Right lobe of liver (tissue), 6 donors: Measurements from ENCODE around the gene NAGPA. TPM values are rescaled to one million over a fixed set of nuclear protein-coding genes. Genes with fewer than 3 reads are reported as not detected.

Experiments
- ATAC-seq, 4 donors: fragments of 200-7000 bp; cut with Tn5 transposase; one replicate each; pipeline ENCODE4 v1.9.1; 2020; ENCODE audit warnings: mild to moderate bottlenecking in 4 of 4, moderate library complexity in 4 of 4
- DNase-seq, 3 donors: peaks; one replicate each; pipeline ENCODE4 v3.0.0-alpha.2; 2020
- H3K27ac ChIP-seq, 3 donors: fragments of 200-600 bp; one replicate each; pipeline ENCODE4 v1.8.0; 2022
- H3K27me3 ChIP-seq, 2 donors: fragments of 200-600 bp; one replicate each; pipeline ENCODE4 v1.8.0; 2022
- H3K36me3 ChIP-seq, 4 donors: fragments of 200-600 bp; sonication (generic) in 1 of 4; one replicate each; pipeline versions ENCODE4 v1.5.1 to v1.8.0; 2017 to 2022; ENCODE audit warnings: control low read depth in 1 of 4
- H3K4me1 ChIP-seq, 4 donors: fragments of 200-600 bp; sonication (generic) in 1 of 4; one replicate each; pipeline versions ENCODE4 v1.5.1 to v1.8.0; 2017 to 2022; ENCODE audit warnings: control low read depth in 1 of 4
- H3K4me3 ChIP-seq, 3 donors: fragments of 200-600 bp; one replicate each; pipeline ENCODE4 v1.8.0; 2022
- H3K9me3 ChIP-seq, 4 donors: fragments of 200-600 bp; sonication (generic) in 1 of 4; one replicate each; pipeline versions ENCODE4 v1.5.1 to v1.8.0; 2017 to 2022; ENCODE audit warnings: control low read depth in 1 of 4
- POLR2A ChIP-seq: fragments of 450-650 bp; IDR thresholded peaks from one replicate; pipeline ENCODE4 v1.6.1; 2017; ENCODE audit warnings: antibody characterized with exemption, mild to moderate bottlenecking
- WGBS: methylation state at CpG from one replicate; pipeline ENCODE4 v1.1.6; 2018; ENCODE audit warnings: low coverage, low lambda C conversion rate; ENCODE audit not compliant: insufficient coverage; ENCODE audit errors: missing lambda C conversion rate; 5-methylcytosine and 5-hydroxymethylcytosine counted together
- intact Hi-C, 2 donors: fragments of 100-400 bp; cut with DNase I; formaldehyde crosslinking; loops; one replicate each; pipeline versions ENCODE4 v1.11.2 to v1.14.1; 2022
- total RNA-seq, 6 experiments: library from RNA; depleted of rRNA in 2 of 6; stranded (reverse); fragments of >200 nt in 2 of 6; fragmentation: NEBNext Ultra II Directional in 3 of 6; extraction: Animal tissue kit (Norgen Biotek cat#: 25700) in 3 of 6; gene quantifications; one replicate each; pipeline versions ENCODE4 v1.1.0 to v1.2.4, GENCODE V29; 2016 to 2023
- TF ChIP-seq, protein P1 (sequence below), 4 donors: fragments of 200-600 bp in 3 of 4; fragments of 450-650 bp in 1 of 4; IDR thresholded peaks; one replicate each; pipeline versions ENCODE4 v1.5.1 to v1.8.0; 2016 to 2022; ENCODE audit warnings: antibody characterized with exemption in 4 of 4, mild to moderate bottlenecking in 2 of 4
- donor health status: DM: no; HTN: yes; CAD: no.
- donor health status: DM: no; HTN: no; CAD: no.
- donor health status: DM: no; HTN: no; CAD: no.
- donor health status: DM: no; HTN: yes; CAD: no.
- donor health status: DM: no; HTN: yes; CAD: no.

The NAGPA gene
- total RNA-seq, 6 experiments from 2014 or later: 6.6 to 22.1 (median 8.4) TPM

- H3K4me1 ChIP-seq: no peaks in the 10 kb centered on the region
- no peak overlapping the region for H3K4me3 ChIP-seq
- WGBS: 49% methylated on average over 8 of the region's 15 CpGs
- H3K27ac ChIP-seq: no peak overlapping the region
- ATAC-seq: no peak
- no peaks in the 10 kb centered on the region for H3K27me3 ChIP-seq
- DNase-seq: no peak
- TF ChIP-seq, protein P1, sequence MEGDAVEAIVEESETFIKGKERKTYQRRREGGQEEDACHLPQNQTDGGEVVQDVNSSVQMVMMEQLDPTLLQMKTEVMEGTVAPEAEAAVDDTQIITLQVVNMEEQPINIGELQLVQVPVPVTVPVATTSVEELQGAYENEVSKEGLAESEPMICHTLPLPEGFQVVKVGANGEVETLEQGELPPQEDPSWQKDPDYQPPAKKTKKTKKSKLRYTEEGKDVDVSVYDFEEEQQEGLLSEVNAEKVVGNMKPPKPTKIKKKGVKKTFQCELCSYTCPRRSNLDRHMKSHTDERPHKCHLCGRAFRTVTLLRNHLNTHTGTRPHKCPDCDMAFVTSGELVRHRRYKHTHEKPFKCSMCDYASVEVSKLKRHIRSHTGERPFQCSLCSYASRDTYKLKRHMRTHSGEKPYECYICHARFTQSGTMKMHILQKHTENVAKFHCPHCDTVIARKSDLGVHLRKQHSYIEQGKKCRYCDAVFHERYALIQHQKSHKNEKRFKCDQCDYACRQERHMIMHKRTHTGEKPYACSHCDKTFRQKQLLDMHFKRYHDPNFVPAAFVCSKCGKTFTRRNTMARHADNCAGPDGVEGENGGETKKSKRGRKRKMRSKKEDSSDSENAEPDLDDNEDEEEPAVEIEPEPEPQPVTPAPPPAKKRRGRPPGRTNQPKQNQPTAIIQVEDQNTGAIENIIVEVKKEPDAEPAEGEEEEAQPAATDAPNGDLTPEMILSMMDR (IDR thresholded peaks at IDR 0.05): no peak
- TF ChIP-seq POLR2A: no peak
- H3K9me3 ChIP-seq: no peaks in the 10 kb centered on the region
- H3K36me3 ChIP-seq: no peaks in the 10 kb centered on the region
- intact Hi-C loops: no loop called here
Observed at GRCh38 chr16:5020551-5020950, 13.2 kb downstream of the NAGPA start.

DNA sequence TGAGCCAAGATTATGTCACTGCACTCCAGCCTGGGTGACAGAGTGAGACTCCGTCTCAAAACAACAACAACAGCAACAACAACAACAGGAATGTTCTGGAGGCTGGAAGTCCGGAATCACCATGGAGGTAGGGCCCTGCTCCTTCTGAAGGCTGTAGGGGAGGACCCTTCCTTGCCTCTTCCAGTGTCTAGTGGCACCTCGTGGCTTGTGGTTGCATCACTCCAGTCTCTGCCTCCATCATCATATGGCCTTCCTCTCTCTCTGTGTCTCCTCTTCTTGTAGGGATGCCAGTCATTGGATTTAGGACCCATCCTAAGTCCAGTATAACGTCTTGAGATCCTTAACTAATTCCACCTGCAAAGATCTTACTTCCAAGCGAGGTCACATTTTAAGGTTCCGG lies 14.0 kb downstream of the NAGPA start:
- ATAC-seq (no peak), DNase-seq (no peak)
- no peaks in the 10 kb centered on the region for H3K36me3 ChIP-seq
- H3K27me3 ChIP-seq: no peaks in the 10 kb centered on the region
- intact Hi-C loops: no loop called here
- no peak for TF ChIP-seq POLR2A
- TF ChIP-seq, protein P1 (IDR thresholded peaks at IDR 0.05): no peak
- WGBS: 53% methylated on average over 5 of the region's 6 CpGs
- H3K27ac ChIP-seq: no peak overlapping the region
- no peaks in the 10 kb centered on the region for H3K4me1 ChIP-seq
- H3K4me3 ChIP-seq: no peak overlapping the region
- no peaks in the 10 kb centered on the region for H3K9me3 ChIP-seq

DNA sequence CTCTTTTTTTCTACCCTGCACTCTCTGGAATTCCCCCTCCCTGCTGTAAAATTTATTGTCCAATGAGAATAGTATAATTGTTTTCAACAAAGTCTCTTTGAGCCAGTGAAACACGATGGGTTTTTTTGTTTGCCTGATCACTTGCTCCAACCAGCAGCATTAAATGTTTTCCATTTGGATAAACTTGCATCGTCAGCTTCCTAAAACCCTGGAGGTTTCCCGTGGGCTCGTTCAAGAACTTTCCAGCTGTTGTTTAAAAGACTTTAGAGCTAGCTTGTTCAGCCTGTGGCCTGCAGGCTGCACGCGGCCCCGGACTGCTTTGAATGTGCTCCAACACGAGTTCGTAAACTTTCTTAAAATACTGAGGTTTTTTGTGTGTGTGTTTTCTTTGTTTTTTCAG lies 14.9 kb downstream of the NAGPA start:
- Histone ChIP-seq H3K4me3 (no peak overlapping the region), H3K27ac (no peak overlapping the region), H3K27me3 (no peaks in the 10 kb centered on the region), H3K4me1 (no peaks in the 10 kb centered on the region), H3K9me3 (no peaks in the 10 kb centered on the region), H3K36me3 (no peaks in the 10 kb centered on the region)
- ATAC-seq (no peak), DNase-seq (no peak)
- TF ChIP-seq POLR2A: no peak
- TF ChIP-seq, protein P1 (IDR thresholded peaks at IDR 0.05): no peak
- intact Hi-C loops: no loop called here
- WGBS: 43% methylated on average over 9 of the region's 9 CpGs

DNA sequence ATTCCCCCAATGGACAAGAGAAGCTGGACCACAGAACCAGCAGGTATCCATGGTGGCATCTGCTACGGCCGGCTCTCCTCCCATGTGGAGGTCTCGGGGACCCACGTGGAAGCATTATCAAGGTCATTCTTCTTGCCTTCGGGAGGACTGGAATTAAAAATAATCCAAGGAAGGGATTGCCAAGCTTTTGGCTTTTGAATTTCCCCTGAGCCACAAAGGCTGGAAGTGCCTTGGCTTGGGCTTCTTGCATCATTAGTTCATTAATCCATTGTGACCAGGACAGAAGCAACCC lies 16.1 kb downstream of the NAGPA start:
- TF ChIP-seq, protein P1 (IDR thresholded peaks at IDR 0.05): no peak
- TF ChIP-seq POLR2A: no peak
- Histone ChIP-seq H3K36me3 (no peaks in the 10 kb centered on the region), H3K4me1 (no peaks in the 10 kb centered on the region), H3K27me3 (no peaks in the 10 kb centered on the region), H3K9me3 (no peaks in the 10 kb centered on the region), H3K27ac (no peak overlapping the region), H3K4me3 (no peak overlapping the region)
- WGBS: 80% methylated on average over 1 of the region's 5 CpGs
- ATAC-seq: no peak
- intact Hi-C loops: no loop called here
- DNase-seq: no peak

- Histone ChIP-seq H3K27me3 (no peaks in the 10 kb centered on the region), H3K4me3 (no peak overlapping the region), H3K36me3 (no peaks in the 10 kb centered on the region), H3K4me1 (no peaks in the 10 kb centered on the region), H3K27ac (no peak overlapping the region), H3K9me3 (no peaks in the 10 kb centered on the region)
- ATAC-seq: peak in 1 of 4 donors; percentile 19
- DNase-seq: no peak
- no peak for TF ChIP-seq POLR2A
- TF ChIP-seq, protein P1 (IDR thresholded peaks at IDR 0.05): no peak
- WGBS: 30% methylated on average over 2 of the region's 6 CpGs
- intact Hi-C loops: no loop called here
Observed at GRCh38 chr16:5016967-5017677, 16.6 kb downstream of the NAGPA start.
